HG03575 (cell line): ENCODE data around the gene MT1X.
"Not testable (repeated sequence)": the region's sequence is repeated elsewhere in the genome, so short reads cannot be mapped to it uniquely, and the experiment has no call there.

Source experiments
- ATAC-seq: cut with Tn5 transposase; IDR thresholded peaks from one replicate; pipeline ENCODE4 v1.9.1; 2021; ENCODE audit not compliant: unreplicated experiment, insufficient number of reproducible peaks, low FRiP score; ENCODE audit errors: extremely low read depth

Gene MT1X

DNA sequence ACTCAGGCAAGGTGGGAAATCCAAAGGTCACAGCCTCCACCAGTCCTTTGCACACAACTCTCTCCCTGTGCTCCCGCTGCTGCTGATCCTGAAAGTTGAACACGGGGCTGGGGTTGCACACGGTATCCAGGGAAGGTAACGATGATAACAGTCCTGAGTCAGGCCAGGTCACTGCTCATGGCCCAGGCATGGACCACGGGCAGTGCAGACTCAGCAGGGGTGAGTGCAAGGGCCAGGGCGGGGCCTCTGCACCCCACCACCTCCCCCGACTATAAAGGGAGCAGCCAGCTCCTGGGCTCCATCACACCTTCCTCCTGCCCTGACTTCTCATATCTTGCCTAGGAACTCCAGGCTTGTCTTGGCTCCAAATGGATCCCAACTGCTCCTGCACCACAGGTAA is 30.7 kb upstream of the MT1X start, which contains the start of gene MT1B:
Gene MT1B (plus strand): TSS at position 301 of the 400 bp plus-strand sequence. CDS start 68 bp downstream, at position 369.
- ATAC-seq: no peak

DNA sequence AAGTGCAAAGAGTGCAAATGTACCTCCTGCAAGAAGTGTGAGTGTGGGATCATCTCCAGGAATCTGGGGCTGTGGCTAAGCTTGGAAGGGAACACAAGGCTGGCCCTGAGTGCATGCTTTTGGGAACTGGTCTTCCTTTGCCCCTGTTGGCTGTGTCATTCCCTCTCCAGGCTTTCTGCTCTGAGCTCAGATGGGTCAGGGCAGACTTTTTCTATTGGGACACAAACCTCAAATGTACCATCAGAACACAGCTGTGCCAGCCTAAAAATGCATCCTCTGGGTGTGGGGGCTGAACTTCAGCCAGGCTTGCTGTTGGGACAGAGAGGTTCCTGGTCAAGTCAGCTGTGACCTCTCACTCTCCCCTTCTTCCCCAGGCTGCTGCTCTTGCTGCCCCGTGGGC is 29.7 kb upstream of the MT1X start:
- no peak for ATAC-seq

DNA sequence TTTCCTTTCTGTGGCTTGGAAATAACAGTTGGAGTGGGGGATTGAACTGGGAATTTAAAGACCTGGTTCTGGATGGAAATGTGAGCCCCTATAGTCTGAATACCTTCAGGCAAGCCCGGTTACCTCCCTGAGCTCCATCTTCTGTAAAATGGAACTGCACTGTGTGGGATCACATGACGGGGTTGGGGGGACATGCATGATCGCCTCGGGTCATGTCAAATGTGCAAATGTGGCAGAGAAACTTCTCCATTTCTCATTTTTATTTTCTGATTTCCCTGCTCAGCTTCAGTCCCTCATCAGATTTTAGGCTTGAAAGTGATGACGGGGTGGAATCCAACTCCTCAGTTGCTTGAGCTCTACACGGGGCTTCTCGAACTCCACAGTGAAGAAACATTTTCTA is 29.1 kb upstream of the MT1X start:
- no peak for ATAC-seq

DNA sequence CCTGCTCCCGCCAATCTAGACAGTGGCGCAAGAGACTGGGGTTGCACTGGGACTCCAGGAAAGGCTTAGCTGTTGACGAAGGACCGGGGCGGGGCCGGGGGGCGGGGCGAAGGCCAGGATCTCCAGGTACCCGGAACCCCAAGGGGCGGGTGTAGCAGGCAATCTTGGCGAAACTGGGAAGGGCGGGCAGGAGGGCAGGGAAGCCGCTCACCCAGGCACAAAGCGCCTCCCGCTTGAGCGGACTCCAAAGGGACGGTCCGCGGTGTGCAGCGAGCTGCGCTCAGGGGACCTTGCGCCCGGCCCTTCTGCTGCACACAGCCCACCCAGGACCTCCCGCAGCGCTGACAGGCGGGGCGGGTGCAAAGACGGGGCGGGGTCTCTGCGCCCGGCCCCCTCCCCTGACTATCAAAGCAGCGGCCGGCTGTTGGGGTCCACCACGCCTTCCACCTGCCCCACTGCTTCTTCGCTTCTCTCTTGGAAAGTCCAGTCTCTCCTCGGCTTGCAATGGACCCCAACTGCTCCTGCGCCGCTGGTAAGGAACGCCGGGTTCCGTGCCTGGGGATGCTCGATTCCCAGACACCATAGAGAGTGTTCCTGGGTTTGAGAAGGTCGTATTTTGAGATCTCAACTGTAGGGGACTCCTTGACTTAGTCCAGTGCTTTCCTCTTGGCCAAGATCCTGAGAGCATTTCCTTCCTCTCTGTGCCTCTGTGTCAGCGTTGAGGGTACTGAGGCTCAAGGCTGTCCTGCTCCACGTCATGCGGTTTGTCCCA is 24.5 kb upstream of the MT1X start, which contains the start of gene MT1F:
Gene MT1F (plus strand): TSS at position 405 of the 772 bp plus-strand sequence. CDS start 100 bp downstream, at position 505.
- no peak for ATAC-seq

DNA sequence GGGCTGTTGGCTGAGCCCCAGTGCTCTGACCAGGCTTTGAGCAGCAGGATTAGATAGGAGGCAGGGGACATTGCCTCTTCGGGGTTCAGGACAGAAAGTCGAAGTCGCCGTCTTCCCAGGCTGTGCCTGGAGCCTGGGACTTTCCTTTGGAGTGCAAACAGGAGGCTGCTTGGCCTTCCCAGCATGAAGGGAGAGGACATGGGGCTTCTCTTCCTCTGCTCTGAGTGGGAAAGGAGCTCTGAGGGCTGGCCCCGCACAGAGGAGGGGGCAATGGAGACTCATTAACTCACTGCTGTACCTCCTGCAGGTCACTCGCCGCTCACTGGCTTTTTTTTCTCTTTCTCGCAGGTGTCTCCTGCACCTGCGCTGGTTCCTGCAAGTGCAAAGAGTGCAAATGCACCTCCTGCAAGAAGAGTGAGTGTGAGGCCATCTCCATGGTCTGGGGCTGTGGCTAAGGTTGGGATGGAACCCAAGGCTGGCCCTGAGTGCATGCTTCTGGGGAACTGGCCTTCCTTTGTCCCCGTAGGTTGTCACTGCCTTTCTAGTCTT is 23.9 kb upstream of the MT1X start:
- ATAC-seq: no peak

DNA sequence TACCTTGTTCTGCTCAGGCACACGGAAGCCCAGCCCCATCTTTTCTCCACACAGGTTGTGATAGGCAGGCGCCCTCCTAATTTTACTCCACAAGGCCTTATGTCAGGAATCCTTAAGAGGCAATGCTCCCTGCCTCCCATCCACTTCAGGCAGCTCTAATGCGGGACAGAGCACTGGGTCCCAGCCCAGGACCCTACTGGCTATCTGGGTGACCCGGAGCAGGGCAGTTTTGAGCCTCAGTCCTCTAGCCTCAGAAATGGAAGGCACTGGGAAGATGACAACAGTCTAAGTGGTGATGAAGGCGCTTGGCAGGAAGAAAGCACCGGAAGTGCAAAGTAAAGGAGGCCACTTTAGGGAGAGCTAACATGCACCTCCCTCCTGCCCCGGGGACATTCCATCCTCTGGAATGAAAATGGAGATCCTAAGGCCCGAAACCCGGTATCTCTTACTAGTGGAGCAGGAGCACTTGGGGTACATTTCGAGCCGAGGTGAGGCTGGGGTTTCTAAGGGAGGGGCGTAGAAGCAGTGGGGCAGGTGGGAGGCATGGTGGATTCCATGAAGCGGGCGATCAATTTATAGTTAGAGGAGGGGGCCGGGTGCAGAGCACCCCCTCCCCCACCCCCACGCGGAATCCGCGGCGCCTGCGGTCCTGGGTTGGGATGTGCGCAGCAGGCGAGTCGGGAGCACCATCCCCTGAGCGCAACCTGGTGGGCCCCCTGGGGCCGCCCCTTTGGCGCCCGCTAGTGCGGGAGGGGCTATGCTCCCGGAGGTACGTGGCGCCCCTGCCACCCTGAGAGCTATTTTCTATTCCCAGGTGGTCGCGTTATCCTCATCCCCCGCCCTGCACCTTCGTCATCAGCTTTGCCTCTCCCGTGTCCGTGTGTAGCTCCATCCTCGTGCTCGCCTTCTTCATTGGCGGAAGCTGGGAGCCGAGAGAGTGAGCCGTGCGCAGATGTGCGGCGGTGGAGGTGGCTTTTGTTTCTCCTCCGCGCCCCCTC is 19.6 kb upstream of the MT1X start:
- ATAC-seq: no peak

DNA sequence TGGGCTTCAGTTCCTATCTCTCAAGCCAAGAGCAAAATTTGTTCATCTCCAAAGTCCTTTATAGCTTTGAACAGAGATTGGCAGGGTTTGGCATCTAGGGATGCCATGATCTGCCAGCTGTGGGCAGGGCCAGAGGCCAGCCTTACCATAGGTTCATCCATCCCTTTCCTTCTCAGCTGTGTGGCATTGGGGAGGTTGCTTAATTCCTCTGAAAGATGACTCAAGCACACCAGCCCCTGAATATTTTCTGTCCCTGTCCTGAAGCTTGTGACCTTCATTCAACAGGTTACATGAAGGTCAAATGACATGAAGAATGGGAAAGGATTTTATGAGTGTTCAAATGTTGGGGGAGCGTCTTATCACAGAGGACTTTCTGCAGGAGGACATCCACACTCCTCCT is 17.8 kb upstream of the MT1X start:
- no peak for ATAC-seq

DNA sequence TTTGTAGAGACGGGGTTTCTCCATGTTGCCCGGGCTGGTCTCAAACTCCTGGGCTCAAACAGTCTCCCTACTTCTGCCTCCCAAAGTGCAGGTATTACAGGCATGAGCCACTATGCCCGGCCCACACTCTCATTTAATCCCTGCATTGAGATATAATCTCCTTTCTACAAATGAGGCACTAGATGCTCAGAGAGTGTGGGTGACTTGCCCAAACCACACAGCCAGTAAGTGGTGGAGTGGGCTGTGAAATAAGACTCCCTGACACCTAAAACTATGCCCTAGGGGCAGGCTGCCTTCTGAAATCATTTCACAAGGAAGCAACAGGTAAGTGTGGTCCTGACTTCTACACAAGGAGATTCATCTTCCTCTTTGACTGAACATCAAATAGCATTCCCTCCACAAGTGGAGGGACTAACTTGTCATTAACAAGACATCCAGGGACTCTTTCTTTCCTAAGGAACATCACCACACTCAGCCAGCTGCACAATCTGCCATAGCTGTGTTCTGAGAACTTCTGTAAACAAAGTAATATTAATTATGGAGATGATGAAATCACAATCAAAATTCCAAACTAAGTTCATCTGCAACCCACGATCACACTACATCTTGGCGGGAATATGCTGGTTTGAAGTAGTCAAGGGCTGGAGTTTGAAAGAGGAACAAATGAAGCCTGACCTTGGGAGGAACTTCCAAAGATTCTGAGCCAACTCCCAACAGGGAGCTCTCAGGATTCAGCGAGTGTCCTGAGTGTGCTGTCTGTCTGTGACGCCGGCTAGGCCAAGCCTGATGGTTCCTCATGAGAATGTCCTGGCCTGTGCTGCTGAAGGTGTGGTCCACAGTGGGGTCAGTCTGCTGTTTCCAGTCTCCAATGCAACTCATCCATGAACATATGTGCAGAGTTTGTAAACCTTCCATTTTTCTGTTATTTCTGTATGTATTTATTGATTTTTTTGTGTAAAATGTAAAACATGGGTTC is 16.7 kb upstream of the MT1X start:
- not testable (repeated sequence) for ATAC-seq

DNA sequence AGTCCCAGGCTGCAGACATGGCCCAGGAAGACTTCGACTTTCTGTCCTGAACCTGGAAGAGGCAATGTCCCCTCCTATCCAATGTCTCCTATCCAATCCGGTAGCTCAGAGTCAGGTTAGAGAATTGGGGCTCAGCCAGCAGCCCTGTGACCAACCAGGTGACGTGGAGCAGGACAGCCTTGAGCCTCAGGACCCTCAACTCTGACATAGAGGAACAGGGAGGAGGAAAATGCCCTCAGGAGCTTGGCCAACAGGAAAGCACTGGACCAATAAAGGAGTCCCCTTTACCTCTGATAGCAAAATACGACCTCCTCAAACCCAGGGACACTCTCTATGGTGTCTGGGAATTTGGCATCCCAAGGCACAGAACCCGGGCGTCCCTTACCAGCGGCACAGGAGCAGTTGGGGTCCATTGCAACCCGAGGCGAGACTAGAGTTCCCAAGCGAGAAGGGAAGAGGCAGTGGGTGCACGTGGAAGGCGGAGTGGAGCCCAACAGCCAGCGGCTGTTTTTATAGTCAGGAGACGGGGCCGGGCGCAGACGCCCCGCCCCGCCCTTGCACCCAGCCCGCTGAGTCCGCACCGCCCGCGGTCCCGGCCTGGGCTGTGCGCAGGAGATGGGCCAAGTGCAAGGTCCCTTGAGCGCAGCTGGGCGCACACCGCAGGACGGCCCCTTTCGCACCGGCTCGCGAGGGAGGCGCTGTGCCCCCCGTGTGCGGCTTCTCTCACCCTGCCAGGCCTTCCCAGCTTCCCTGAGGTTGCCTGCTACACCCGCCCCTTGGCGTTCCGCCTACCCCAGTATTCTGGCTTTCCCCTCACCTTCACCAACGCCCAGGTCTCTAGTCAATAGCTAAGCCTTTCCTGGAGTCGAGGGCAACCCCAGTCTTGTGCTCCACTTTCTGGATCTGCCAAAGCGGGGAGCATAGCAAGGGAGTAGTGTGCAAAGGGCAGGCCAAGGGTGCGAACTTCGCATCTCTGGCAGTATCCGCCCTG is 14.4 kb upstream of the MT1X start, which contains the start of gene MT1G:
Gene MT1G (minus strand): TSS at position 485 of the 991 bp plus-strand sequence. CDS start 72 bp downstream, at position 413.
- no peak for ATAC-seq

DNA sequence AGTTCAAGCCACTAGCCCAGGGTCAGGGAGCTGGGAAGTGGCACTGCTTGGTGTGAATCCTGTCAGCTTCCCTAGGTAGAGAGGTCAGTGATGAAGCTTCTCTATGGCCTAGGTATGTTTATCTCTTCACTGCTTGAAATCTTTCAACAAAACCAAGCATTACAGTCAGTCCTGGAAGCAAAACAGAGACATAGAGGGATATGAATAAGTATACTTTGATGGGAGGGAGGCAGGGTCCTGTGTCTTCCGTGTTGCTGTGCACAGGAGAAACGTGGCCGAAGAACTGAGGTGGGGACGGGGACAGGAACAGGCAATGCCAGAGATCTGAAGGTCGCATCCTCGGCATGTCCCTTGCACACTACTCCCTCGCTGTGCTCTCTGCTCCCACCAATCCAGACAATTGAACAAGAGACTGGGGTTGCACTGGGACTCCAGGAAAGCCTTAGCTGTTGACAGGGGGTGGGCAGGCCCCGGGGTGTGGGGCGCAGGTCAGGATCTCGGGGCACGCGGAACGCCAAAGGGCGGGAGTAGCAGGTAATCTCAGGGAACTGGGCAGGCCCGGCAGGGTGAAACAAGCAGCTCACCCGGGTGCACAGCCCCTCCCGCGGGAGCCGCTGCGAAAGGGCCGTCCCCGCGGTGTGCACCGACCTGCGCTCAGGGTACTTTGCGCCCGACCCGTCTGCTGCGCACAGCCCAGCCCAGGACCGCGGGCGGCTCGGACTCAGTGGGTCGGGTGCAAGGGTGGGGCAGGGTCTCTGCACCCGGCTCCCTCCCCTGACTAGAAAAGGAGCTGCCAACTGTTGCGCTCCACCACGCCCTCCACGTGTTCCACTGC is 13.0 kb upstream of the MT1X start, which contains the start of gene MT1H:
Gene MT1H (plus strand): TSS at position 810 of the 835 bp plus-strand sequence. CDS start 71 bp downstream, outside the sequence.
- ATAC-seq: no peak

DNA sequence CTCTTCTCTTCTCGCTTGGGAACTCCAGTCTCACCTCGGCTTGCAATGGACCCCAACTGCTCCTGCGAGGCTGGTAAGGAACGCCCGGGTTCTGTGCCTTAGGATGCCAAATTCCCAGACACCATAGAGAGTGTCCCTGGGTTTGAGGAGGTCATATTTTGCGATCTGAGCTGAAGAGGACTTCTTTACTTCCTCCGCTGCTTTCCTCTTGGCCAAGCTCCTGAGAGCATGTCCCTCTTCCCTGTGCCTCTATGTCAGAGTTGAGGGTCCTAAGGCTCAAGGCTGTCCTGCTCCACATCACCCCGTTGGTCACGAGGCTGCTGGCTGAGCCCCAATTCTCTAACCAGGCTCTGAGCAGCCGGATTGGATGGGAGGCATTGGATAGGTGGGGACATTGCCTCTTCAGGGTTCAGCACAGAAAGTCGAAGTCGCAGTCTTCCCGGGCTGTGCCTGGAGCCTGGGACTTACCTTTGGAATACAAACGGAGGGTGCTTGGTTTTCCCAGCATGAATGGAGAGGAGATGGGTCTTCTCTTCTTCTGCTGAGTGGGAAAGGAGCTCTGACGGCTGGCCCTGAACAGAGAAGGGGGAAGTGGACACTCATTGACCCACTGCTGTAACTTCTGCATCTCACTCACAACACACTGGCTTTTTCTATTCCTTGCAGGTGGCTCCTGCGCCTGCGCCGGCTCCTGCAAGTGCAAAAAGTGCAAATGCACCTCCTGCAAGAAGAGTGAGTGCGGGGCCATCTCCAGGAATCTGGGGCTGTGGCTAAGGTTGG is 12.2 kb upstream of the MT1X start:
- no peak for ATAC-seq

DNA sequence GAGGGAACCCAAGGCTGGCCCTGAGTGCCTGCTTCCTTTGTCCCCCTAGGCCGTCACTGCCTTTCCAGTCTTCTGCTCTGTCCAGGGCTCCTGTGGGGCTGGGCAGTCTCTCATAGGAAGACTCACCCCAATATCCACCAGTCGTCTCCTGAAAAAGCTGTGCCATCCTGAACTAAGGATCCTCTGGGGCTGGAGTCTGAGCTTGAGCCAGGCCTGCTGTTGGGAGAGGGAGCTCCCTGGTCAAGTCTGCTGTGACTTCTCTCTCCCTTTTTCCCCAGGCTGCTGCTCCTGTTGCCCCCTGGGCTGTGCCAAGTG is 11.7 kb upstream of the MT1X start:
- no peak for ATAC-seq

DNA sequence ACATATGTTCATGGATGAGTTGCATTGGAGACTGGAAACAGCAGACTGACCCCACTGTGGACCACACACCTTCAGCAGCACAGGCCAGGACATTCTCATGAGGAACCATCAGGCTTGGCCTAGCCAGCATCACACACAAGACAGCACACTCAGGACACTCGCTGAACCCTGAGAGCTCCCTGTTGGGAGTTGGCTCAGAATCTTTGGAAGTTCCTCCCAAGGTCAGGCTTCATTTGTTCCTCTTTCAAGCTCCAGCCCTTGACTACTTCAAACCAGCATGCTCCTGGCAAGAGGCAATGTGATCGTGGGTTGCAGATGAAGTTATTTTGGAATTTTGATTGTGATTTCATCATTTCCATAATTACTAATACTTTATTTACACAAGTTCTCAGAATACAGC is 10.6 kb upstream of the MT1X start:
- not testable (repeated sequence) for ATAC-seq

DNA sequence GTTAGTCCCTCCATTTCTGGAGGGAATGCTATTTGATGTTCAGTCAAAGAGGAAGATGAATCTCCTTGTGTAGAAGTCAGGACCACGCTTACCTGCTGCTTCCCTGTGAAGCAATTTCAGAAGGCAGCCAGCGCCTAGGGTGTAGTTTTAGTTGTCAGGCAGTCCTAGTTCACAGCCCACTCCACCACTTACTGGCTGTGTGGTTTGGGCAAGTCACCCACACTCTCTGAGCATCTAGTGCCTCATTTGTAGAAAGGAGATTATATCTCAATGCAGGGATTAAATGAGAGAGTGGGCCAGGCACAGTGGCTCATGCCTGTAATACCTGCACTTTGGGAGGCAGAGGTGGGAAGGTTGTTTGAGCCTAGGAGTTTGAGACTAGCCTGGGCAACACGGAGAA is 10.1 kb upstream of the MT1X start:
- not testable (repeated sequence) for ATAC-seq

DNA sequence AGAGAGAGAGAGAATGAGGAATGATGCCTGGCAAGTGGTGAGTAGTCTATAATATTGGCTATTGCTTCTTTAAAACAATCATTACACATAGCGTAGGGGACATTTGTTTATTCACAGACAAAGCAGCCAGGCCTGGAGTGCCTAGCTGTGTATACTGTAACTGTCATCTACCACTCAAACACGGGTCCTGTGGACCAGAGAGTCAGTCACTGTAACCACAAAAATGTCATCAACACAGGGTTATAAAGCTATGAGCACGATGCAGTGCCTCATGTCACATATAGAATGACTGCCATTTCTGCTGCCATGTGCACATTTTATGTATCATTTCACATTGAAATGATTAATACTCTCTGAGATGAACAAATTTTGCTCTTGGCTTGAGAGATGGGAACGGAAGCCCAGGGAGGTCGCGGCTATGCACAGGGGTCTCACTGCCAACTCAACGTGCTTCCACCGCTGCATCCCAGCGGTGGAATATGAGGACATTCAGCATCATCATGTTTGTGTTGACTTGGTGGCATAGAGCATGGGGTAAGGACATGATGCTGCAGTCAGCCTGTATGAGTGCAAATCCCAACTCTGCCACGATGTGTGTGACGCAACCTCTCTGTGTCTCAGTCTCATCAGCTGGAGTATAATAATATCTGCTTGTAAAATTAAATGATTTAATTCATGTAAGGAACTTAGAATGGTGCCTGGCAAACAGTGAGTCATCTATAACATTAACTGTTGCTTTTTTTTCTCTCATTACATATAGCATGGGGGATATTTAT is 9.3 kb upstream of the MT1X start:
- no peak for ATAC-seq
